Forelimb muscle (tissue), 1 donor: ENCODE data around the gene PPP4R4. TPM values are rescaled to one million over a fixed set of nuclear protein-coding genes. Genes with fewer than 3 reads are reported as not detected.
"Not testable (repeated sequence)": the region's sequence is repeated elsewhere in the genome, so short reads cannot be mapped to it uniquely, and the experiment has no call there.

Source experiments
- DNase-seq: peaks from one replicate; pipeline ENCODE4 v3.0.0-alpha.2; 2013; ENCODE audit warnings: low read depth
- polyA plus RNA-seq: library from polyadenylated mRNA; unstranded; fragments of 120-200 nt; gene quantifications from one replicate; pipeline ENCODE4 v1.2.1, GENCODE V29; 2013; ENCODE audit not compliant: insufficient read length

Gene PPP4R4
- polyA plus RNA-seq, 1 donor: 0.13 TPM

DNA sequence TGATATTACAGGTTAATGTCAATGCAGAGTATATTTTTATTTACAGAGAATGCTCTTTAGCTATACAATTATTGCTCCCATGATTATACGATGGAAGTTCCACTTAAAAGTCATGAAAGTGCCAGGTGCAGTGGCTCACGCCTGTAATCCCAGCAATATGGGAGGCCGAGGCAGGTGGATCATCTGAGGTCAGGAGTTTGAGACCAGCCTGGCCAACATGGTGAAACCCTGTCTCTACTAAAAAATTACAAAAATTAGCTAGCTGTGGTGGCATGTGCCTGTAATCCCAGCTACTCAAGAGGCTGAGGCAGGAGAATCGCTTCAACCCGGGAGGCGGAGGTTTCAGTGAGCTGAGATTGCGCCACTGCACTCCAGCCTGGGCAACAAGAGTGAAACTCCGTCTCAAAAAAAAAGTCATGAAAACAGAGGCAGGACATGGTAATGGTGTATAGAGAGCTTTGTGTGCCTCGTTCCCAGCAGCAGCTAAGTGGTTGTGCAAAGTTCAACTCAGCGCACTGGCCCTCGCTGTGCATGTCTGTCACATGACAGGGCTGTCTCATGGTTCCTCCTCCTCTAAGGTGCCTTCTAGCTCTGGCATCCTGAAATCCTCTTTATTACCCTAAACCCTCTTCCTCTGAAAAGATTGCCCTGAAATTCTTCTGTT, 102.9 kb downstream of the PPP4R4 start:
- DNase-seq: not testable (repeated sequence)

DNA sequence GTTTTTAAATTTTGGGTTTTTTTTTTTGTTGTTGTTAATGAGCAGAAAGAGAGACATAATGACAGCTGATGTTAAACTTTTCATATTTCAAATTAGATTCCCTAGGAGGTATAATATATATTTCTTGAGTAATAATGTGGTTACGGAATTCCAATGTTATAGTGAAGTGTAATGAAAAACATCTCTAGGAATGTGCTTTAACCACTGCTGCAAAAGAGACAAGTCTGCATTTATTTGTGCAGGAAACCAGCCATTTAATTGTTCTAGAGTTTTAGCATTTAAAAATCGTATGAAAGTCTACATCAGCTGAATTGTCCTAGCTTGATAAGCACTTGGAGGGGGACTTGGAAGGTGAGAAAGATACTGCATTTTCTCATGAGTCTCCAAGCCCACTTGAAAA, 104.6 kb downstream of the PPP4R4 start:
- no peak for DNase-seq

DNA sequence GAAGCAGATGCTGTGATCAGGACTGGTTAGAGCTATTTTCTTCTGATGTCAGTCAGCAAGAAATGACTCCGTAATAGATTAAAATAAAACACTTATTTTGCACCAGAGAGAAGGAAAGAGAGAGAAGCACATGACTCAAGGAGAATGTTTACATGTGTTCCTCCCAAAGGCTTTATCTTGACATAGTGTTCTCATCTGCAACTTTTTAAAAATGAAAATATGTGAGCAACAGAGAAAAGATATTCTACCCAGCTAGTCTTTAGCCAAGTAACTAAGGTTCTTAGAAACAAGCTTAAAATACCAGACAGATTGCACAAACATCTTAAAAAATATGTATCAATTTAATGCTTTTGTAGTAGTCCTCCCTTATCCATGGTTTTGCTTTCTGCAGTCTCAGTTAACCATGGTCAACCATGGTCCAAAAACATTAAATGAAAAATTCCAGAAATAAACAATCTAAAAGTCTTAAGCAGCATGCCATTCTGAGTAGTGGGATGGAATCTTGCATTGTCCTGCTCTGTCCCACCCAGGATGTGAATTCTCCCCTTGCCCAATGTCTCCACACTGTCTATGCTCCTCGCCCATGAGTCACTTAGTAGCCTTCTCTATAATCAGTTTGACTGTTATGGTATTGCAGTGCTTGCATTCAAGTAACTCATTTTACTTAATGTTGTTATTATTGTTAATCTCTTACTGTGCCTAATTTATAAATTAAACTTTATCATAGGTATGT, 109.0 kb downstream of the PPP4R4 start:
- DNase-seq: no peak

DNA sequence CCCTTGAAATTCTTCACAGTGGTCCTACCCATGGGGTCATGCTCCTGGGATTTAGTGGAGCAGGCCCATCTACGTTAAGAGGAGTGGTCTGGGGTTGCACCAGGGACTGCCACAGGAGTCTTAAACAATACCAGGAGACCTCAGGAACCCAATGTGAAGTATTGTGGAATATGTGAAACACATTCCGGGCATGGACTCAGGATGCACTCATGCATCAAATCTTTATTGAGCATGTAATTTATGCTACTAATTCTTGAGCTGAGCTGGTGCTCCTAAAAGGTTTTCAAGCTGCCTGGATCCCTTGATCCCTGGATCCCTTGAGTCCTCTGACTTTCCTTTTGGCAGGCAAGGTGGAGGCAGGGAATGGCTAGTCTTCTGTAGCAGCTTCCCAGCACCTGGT, 110.1 kb downstream of the PPP4R4 start:
- no peak for DNase-seq

DNA sequence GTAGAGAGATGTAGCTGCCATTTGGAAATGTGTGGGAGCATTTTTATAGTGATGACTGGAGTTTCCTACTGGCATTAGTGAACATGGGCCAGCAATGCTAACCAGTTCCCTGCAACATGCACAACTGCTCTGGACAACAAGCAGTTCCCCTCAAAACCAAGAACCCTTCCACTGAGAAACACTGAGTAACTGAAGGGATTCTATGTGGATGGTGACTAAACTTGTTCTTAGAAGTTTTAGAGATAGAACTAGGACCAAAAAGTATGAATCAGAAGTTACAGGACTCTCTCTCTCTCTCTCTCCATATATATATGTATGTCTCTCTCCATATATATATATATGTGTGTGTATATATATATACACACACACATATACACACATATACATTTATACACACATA, 111.0 kb downstream of the PPP4R4 start:
- no peak for DNase-seq

DNA sequence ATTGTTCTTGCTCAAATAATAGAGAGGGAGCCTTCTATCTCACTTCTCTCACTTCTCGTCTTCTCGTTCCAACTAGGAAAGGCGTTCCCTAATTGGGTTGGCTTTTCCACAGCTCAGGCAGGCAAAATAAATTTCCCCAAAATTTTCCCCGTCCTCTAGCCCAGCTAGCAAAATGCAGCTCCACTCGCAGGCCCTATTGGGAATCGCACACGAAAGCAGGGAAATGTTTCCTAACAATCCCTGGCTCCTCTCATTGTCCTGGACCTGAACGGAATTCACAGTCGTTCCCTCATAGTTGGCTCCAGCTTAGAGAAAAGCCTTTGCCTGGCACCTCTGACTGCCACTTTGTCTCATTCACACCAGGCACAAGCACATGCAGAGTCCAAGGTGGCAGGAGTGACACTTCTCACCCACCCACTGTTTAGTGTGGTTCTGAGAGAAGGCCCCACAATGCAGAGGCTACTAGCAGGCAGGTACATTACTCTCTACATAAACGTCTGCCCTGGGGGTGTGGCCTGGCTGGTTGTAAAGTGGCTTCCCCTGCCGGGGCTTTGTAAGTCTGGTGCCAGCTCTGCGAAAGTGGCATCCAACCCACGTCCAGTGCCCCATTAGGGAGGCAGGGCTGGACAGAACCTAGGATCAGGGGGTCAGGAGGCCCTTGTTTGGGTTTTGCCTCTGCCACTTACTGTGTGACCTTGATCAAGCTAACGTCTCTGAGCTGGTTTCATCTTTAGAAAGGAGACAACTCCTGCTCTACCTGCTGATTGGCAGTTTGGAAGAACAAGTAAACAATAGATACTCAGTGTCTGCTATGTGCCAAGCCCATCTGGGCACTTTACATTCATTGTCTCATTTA, 114.7 kb downstream of the PPP4R4 start:
- no peak for DNase-seq

DNA sequence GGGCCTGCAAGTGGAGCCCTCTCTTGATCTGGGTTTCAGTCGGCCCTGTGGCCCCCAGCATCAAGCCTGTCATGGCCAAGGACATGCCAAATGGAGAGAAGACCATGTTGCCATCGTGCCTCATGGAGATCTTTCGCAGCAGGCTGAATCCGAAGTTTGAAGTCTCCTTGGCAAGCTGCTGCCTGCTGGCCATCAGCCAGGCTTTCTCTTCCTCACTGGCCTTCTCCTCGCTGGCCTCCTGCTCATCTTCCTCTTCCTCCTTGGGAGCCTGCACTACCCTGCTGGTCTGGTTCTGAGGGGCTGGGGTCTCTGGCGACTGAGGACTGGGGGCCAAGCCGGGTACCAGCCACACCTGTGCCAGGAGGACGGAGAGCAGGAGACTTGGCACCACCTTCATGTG, 116.1 kb downstream of the PPP4R4 start:
- DNase-seq: no peak

DNA sequence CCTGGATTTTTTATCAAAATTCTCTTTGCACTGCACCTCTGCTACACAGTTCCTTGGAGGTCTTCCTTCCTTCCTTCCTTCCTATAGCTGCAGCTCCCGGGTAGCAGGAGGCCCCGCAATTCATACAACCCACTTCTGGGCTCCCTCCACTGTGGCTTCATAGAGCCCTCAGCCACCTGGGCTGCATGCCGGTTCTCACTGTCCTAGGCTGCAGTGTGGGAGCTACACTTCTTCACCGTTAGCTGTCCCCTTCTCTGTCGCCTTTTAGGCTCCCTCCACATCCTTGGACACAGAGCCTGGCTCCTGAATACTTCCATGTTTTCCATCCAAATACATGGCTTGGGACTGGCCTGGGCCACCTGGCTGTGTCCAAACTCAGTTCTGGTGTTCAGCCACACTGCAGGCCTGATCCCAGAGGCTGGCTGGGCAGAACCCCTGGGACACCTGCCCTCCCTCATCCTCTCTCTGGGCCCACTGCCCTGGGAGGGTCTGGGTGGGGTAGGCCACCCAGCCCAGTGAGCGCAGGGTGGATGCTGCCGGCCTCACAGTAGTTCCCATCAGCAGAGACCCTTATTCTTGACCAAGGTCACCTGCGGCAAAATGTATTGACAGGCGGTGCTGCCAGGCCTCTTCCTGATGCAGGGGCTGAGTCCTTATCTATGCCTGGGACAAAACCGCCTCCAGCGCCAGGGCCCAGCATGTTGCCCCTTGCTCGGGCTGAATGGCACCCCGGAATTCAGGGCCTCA, 117.2 kb downstream of the PPP4R4 start:
- no peak for DNase-seq

DNA sequence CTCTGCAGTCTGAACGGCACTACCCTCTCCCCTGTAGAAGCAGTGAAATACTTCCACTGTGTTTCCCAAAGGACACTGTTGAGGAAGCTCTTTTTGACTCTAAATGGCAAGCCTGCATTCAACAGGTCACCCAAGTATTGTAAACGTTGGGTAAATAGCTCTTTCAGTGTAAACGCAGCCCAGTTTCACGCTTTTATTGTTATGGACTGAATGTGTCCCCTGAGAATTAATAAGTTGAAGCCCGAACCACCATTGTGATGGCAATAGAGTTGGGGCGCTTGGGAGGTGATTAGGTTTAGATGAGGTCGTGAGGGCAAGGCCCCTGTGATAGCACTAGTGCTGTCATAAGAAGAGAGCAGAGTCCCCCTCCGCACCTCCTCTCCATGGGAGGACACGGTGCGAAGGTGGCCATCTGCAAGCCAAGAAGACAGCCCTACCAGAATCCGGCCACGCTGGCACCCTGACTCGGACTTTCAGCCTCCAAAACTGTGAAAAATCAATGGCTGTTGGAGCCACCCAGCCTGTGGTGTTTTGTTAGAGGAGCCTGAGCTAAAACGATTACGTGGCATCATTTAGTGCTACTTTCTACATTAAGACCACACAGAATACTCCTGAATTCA, 117.9 kb downstream of the PPP4R4 start:
- no peak for DNase-seq

DNA sequence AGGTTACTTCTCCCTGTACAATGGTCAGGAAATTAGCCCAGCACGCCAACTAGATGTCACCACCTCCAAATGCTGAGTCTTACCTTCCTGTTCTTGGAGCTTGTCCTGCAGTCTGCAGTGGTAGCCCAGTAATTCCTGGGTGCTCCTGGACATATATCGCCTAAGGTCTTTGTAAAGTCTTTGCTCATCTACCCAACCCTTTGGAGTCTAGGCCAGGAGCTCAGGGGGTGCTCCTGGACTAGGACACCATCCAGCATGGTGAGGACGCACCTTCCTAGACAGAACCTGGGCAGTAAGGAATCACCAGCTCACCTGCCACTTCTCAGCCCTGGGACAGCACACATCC, 118.4 kb downstream of the PPP4R4 start:
- no peak for DNase-seq

DNA sequence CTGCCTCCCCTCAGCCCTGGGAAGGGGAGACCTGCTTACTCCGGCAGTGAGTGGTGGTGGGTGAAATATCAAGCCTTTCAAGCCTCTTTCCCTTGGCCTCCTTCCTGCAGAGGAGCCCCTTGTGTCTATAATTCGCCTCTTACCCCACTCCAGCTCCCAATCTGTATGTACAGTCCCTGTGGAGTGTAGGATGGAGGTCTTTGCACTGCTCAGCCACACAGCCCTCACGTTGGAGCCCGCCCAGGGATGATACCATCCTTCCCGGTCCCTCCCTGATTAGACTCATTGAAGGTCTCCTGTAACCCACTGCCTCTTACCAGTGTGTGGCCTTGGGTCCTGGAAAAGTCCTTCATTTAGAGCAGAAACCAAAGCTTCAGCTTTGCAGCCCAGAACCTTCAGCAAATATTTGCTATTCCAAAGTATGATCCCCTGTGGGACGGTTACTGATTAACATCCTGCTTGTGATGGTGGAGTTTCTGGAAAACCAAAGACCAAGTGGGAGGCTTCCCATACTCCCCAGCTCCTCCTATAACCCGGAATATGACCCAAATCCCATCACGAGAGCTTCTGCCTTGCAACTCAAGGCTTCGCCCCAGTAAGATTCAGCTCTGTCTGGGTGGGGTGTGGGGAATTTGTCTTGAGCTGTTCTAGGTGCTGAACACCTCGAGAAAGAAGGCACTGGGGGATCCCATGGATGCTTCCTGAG, 118.9 kb downstream of the PPP4R4 start, which contains the start of gene SERPINA10:
Gene SERPINA10 (minus strand): TSS at position 397 of the 706 bp plus-strand sequence. CDS start 2,675 bp downstream, outside the sequence.
- DNase-seq: no peak

DNA sequence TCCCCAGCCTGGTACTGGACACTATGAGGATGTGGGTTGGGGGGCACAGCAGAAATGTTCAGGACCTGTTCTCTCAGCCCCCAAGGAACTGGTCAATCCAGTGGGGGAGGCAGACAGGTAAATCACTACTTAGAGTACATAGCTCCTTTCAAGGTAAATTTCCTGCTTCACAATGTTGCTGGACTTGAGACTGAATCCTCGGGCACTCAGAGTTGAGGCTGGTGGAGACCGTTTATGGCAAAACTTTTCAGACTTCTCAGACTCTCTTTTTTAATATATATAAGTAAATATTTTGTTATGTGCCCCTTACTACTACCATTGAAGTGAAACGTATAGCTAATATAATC, 119.4 kb downstream of the PPP4R4 start:
- no peak for DNase-seq

DNA sequence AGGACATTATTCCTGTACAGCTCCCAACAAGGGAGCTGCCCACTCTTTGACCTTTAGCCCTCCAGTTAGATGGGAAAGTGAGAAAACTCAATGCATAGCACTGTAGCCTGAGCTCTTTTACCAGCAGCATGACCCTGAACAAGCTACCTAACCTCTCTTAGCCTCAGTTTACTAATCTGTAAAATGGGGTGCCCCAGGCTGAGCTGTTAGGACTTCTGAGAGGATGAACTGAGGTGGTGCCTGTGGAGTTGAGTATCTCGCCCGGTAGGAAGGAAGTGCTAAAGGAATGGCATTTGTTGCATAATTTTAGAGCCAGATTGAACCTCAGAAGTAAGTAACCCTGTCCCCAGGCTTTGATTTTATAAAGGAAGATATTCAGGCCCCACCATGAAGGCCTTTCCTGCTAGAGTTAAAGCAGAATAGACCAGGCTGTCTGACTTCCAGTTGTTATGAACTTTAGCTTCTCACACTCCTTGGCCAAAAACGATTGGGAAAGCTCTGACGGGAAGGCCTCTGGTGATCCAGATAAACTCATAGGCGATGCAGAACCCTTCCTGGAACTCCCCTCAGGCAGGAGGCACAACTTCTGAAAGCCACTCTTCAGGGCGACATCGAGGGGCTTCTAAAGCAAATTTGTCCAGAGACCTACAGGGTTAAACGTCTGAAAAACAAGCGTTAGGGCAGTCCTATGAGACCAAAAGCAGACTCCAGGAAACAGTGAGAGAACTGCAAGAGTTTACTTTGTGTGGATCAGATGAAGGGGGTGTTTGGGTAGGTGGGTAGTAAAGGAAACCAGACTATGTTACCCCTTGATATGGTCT, 121.4 kb downstream of the PPP4R4 start:
- DNase-seq: no peak

DNA sequence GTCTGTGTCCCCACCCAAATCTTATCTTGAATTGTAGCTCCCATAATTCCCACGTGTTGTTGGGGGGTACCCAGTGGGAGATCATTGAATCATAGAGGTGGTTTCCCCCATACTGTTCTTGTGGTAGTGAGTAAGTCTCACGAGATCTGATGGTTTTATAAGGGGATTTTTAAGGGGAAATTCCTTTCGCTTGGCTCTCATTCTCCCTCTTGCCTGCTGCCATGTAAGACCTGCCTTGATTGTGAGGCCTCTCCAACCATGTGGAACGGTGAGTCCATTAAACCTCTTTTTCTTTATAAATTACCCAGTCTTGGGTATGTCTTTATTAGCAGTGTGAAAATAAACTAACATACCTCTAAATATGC, 122.0 kb downstream of the PPP4R4 start:
- DNase-seq: not testable (repeated sequence)

DNA sequence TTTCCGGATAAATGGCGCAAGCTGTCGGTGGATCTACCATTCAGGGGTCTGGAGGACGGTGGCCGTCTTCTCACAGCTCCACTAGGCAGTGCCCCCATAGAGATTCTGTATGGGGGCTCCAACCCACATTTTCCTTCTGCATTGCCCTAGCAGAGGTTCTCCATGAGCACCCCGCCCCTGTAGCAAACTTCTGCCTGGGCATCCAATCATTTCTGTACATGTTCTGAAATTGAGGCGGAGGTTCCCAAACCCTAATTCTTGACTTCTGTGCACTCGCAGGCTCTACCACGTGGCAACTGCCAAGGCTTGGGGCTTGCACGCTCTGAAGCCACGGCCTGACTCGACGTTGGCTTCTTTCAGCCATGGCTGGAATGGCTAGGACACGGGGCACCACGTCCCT, 124.0 kb downstream of the PPP4R4 start:
- DNase-seq: no peak

DNA sequence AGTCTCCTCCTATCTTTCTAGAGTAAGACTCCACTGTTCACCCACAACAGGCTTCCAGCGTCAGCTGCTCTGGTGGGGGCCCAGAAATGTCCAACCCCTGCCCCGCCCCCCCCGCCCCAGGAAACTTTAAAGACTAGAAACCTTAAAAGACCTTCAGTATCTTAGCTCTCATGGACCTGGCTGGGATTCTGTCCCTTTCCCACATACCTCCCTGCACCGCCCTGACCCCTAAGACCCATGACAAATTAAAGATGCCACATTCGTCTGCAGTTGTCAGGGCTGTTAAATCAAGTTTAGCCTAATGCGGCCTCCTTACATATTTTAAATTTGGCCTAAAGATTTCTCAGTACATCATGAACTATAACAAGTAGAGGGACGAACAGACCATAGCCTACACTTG, 129.0 kb downstream of the PPP4R4 start:
- DNase-seq: no peak

DNA sequence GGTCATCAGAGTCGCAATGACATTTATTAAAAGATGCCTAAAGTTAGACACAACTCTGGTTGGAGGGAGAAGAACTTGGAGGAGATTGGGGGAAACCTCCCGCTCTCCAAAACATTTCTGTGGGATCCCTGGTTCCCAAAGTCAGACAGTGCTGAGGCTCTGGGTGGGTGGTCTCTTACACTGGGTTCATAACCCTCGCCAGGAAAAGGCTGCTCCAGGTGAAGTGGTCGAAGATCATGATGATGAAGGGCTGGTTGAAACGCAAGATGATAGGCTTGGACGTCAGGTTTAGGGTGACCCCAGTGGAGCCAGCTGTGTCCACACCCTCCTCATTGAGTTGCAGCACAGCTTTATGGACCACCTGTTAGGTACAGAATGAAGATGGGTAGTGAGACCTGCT, 130.1 kb downstream of the PPP4R4 start:
- no peak for DNase-seq

DNA sequence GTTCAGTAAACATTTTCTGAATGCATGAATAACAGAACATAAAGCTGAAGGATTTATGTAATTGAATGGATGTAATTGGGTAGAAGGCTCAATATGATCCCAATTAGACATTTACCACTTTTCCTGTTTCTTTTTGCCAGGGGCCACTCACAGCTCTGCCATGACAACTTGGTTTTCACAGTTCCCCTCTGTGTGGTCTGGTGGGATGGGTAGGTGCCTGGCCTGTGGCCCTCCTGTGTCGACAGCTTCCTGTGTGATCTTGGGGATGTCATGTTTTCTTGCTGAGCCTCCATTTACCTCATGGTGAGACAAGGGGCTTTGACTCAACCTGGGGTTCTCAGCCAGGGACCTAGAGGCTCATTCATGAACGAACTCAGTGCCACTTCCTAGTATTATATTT, 131.5 kb downstream of the PPP4R4 start:
- no peak for DNase-seq

DNA sequence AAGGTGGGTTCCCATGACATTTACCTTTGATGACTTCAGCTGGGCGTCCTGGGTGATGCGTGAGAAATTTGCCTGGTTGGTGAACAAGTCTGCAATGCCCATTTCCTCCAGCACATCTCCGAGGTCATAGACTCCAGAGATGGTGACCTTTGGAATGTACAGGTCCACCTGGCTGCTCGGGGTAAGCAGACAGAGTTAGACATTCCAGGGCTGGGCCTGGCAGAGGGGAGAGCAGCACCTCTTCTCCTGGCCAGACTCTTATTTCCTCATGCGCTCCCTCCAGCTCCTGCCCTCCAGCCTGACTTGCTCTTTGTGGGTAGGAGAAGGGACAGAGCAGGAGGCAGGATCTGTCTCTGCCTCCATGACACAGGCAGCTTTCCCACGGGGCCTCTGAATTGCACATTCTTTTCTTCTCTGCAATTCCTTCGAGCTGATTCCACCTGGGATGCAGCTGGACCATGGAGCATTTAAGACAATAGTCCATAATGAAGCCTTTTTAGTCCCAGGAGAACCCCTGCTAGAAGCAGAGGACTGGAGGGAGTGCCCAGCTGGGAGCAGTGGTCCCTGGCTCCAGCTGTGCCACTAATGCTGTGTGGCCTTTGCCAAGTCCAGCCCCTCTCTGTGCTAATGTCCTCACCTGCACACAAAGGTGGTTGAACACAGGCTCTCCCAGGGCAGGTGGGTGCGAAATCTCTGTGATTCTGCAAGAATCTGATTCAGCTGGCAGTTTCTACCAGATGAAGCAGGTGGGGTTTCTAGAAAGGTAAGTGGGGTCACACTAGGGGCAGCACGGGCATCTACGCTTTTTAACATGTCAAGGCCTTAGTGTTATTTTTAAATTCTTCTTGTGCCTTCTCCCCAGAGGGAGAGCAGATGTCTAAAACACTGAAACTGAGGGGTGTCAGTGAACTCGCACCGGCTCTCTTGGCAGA, 132.2 kb downstream of the PPP4R4 start:
- no peak for DNase-seq
